Prostate gland (tissue), 2 donors: Measurements from ENCODE around the gene TRH. TPM values are rescaled to one million over a fixed set of nuclear protein-coding genes. Genes with fewer than 3 reads are reported as not detected.

Experiments used
- DNase-seq: peaks from one replicate; pipeline ENCODE4 v3.0.0-alpha.2; 2019; ENCODE audit warnings: low spot score
- H3K27ac ChIP-seq, 2 donors: fragments of 200-600 bp; sonication (generic); 2 replicates each; pipeline ENCODE4 v1.5.1; 2017 to 2019
- H3K27me3 ChIP-seq: fragments of 200-600 bp; sonication (generic); replicated peaks from 2 replicates; pipeline ENCODE4 v1.5.1; 2019; ENCODE audit not compliant: insufficient read depth
- H3K36me3 ChIP-seq, 2 donors: fragments of 200-600 bp; sonication (generic); 1 replicate in 1 of 2; 2 replicates in 1 of 2; pipeline versions ENCODE4 v1.5.1 to v1.8.1; 2017 to 2019
- H3K4me1 ChIP-seq: fragments of 200-600 bp; sonication (generic); replicated peaks from 2 replicates; pipeline ENCODE4 v1.5.1; 2019
- H3K4me3 ChIP-seq, 2 donors: fragments of 200-600 bp; sonication (generic); 2 replicates each; pipeline ENCODE4 v1.5.1; 2017 to 2019
- H3K9me3 ChIP-seq: fragments of 200-600 bp; sonication (generic); 2 replicates; pipeline ENCODE4 v1.5.1; 2017
- POLR2A ChIP-seq: fragments of 450-650 bp; IDR thresholded peaks from one replicate; pipeline ENCODE4 v1.6.1; 2016; ENCODE audit warnings: antibody characterized with exemption, mild to moderate bottlenecking
- POLR2AphosphoS5 ChIP-seq: sonication (generic); formaldehyde crosslinking; IDR thresholded peaks from one replicate; pipeline ENCODE4 v1.6.1; 2017; ENCODE audit warnings: antibody characterized with exemption
- WGBS: methylation state at CpG from one replicate; pipeline ENCODE4 v1.1.5; 2018; 5-methylcytosine and 5-hydroxymethylcytosine counted together
- intact Hi-C: fragments of 100-400 bp; cut with DNase I; formaldehyde crosslinking; loops from one replicate; pipeline ENCODE4 v1.14.2; 2022
- total RNA-seq, 2 donors: library from RNA; depleted of rRNA; stranded (reverse); fragments of >200 nt; gene quantifications; one replicate each; pipeline ENCODE4 v1.1.0, GENCODE V29; 2016
- TF ChIP-seq, protein P1 (sequence below), 4 experiments: fragments of 200-600 bp in 2 of 4; fragments of 450-650 bp in 2 of 4; sonication (generic) in 2 of 4; IDR thresholded peaks; 1 replicate in 3 of 4; 2 replicates in 1 of 4; pipeline ENCODE4 v1.5.1; 2016 to 2019; ENCODE audit warnings: antibody characterized with exemption in 4 of 4, mild to moderate bottlenecking in 2 of 4, moderate library complexity in 2 of 4

TRH gene
- total RNA-seq, 2 donors from 2014 or later = 0.97 TPM; not detected in 1

DNA sequence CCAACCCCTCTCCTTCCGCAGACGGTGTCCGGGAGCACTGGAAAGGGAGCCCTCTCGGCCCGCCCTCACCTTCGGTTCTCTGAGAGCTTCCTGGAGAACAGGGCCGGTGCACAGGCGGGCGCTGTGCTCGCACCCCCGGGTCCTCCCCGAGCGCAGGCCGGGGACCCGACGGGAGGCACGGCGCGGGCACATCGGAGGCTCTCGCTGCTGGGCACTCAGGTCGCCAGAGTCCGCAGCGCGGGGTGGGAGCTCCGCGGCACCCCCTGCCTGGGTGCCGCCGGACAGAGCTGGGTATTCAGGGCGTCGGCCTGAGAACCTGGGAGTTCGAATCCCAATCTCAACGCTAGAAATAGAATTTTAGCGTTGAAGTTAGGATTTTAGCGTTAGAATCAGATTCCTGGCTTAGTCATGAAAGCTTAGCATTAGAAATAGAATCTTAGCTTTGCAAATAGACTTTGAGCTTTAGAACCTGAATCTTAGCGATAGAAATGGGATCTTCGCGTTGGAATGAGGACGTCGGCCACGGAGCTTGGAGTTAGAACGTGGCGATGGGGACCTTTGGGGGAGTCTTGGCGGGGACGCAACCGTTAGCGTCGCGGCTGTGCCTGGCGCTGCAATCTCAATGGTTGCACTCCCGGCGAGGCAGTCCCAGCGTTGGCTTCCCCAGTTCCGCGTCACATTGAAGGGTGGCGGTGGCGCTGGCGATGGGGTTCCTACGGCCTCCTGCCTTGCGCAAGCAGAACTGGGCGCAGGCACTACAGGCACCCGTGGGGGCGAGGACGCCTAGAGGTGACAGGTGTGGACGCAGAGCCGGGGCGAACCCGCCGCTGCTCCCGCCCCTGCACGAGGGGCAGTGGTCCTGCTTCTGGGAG, 549 bp downstream of the TRH start:
- no peak for DNase-seq
- no peak for TF ChIP-seq POLR2AphosphoS5
- TF ChIP-seq, protein P1, sequence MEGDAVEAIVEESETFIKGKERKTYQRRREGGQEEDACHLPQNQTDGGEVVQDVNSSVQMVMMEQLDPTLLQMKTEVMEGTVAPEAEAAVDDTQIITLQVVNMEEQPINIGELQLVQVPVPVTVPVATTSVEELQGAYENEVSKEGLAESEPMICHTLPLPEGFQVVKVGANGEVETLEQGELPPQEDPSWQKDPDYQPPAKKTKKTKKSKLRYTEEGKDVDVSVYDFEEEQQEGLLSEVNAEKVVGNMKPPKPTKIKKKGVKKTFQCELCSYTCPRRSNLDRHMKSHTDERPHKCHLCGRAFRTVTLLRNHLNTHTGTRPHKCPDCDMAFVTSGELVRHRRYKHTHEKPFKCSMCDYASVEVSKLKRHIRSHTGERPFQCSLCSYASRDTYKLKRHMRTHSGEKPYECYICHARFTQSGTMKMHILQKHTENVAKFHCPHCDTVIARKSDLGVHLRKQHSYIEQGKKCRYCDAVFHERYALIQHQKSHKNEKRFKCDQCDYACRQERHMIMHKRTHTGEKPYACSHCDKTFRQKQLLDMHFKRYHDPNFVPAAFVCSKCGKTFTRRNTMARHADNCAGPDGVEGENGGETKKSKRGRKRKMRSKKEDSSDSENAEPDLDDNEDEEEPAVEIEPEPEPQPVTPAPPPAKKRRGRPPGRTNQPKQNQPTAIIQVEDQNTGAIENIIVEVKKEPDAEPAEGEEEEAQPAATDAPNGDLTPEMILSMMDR (IDR thresholded peaks at IDR 0.05) = no peak
- TF ChIP-seq POLR2A = no peak
- H3K9me3 ChIP-seq = no peaks in the 10 kb centered on the region
- H3K36me3 ChIP-seq = no peaks in the 10 kb centered on the region
- intact Hi-C loops = no loop called here
- H3K4me3 ChIP-seq = peak overlapping the region in 1 of 2 donors; percentile 8
- H3K4me1 ChIP-seq = peaks cover 11% of the 10 kb centered on the region
- H3K27ac ChIP-seq = no peak overlapping the region
- WGBS = 3% methylated on average over 68 of the region's 71 CpGs
- peaks cover 20% of the 10 kb centered on the region for H3K27me3 ChIP-seq

DNA sequence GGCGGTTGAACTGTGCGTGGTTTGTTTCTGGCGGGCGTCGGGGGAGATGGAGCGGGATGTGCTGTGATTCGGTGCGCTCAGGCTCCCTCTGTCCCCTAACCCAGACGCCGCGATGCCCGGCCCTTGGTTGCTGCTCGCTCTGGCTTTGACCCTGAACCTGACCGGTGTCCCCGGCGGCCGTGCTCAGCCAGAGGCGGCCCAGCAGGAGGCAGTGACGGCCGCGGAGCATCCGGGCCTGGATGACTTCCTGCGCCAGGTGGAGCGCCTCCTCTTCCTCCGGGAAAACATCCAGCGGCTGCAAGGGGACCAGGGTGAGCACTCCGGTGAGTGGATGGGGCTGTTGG, 1.2 kb downstream of the TRH start:
- Histone ChIP-seq H3K27ac (no peak overlapping the region), H3K36me3 (no peaks in the 10 kb centered on the region), H3K9me3 (no peaks in the 10 kb centered on the region), H3K27me3 (peaks cover 20% of the 10 kb centered on the region), H3K4me3 (no peak overlapping the region), H3K4me1 (peaks cover 11% of the 10 kb centered on the region)
- no peak for DNase-seq
- 2% methylated on average over 23 of the region's 27 CpGs for WGBS
- no peak for TF ChIP-seq POLR2AphosphoS5
- no peak for TF ChIP-seq POLR2A
- TF ChIP-seq, protein P1 (IDR thresholded peaks at IDR 0.05) = no peak
- intact Hi-C loops = no loop called here

DNA sequence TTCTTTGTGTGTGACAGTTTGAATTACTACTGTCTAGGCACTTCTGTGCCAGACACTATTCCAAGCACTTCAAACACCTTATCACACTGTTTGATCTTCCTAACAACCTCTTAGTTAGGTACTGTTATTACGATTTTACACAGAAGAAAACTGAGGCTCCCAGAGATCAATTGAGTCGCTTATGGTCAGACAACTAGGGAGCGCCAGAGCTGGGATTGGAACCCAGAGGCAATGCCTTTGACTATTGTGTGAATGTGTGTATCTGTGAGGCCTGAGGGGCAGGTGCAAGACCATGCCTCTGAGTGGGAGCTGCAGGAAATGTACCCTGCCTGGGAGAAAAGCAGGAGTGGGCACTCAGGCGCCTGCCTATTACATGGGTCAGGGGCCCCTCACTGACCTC, 1.8 kb downstream of the TRH start:
- WGBS = 85% methylated on average over 4 of the region's 4 CpGs
- Histone ChIP-seq H3K9me3 (no peaks in the 10 kb centered on the region), H3K27ac (no peak overlapping the region), H3K27me3 (peaks cover 20% of the 10 kb centered on the region), H3K4me1 (peaks cover 11% of the 10 kb centered on the region), H3K36me3 (no peaks in the 10 kb centered on the region), H3K4me3 (no peak overlapping the region)
- no peak for TF ChIP-seq POLR2AphosphoS5
- TF ChIP-seq POLR2A = no peak
- TF ChIP-seq, protein P1 (IDR thresholded peaks at IDR 0.05) = no peak
- intact Hi-C loops = no loop called here
- DNase-seq = no peak

DNA sequence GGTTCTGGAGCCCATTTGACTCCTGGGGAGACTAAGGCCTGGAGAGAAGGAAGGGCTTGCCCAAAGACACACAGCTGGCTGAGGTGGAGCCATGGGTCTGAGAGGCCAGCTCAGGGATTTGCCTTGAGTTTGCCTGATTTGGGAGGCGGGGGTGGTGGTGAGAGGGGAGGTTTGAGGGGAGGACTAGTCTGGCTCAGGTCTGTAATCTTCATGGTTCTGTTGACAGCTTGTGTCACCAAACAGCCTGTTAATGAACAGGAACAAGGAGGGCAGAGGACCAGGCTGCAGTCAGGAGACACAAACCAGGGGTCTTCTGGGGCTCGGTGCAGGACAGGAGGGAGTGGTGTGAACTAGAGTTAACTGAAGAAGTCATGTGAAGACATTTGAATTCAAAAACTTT, 3.6 kb downstream of the TRH start:
- TF ChIP-seq POLR2A = no peak
- TF ChIP-seq, protein P1 (IDR thresholded peaks at IDR 0.05) = no peak
- peaks cover 11% of the 10 kb centered on the region for H3K4me1 ChIP-seq
- no peak overlapping the region for H3K4me3 ChIP-seq
- intact Hi-C loops = no loop called here
- no peak for DNase-seq
- H3K27me3 ChIP-seq = peaks cover 20% of the 10 kb centered on the region
- no peaks in the 10 kb centered on the region for H3K36me3 ChIP-seq
- no peaks in the 10 kb centered on the region for H3K9me3 ChIP-seq
- H3K27ac ChIP-seq = no peak overlapping the region
- WGBS = 89% methylated on average over 2 of the region's 2 CpGs

DNA sequence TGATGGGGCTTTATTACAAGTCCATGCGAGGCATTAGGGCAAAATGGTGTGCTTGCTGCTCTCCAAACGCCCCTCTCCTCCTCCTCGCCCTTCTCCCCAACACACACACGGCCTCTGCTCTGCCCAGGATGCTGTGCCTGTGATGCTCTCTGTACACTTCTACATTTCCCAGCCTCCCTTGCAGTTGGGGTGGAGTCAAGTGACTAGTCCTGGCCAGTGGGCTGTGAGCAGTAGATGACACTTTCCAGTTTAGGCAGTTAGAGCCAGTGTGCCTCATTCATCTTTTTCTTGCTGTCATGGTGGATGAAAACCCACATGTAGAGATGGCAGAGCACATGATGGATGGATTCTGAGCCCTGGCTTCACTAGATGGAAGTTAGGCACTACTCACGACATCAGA, 5.4 kb downstream of the TRH start:
- no peak overlapping the region for H3K4me3 ChIP-seq
- no peaks in the 10 kb centered on the region for H3K36me3 ChIP-seq
- H3K9me3 ChIP-seq = no peaks in the 10 kb centered on the region
- TF ChIP-seq POLR2A (no peak), POLR2AphosphoS5 (no peak)
- TF ChIP-seq, protein P1 (IDR thresholded peaks at IDR 0.05) = no peak
- intact Hi-C loops = no loop called here
- no peak overlapping the region for H3K27ac ChIP-seq
- H3K4me1 ChIP-seq = peaks cover 5% of the 10 kb centered on the region
- H3K27me3 ChIP-seq = peaks cover 13% of the 10 kb centered on the region
- no peak for DNase-seq
- WGBS = 87% methylated on average over 5 of the region's 5 CpGs
